ENCODE results near the gene RNF5. TPM values are rescaled to one million over a fixed set of nuclear protein-coding genes. Genes with fewer than 3 reads are reported as not detected.

Gene RNF5
- total and polyA plus RNA-seq, 10 of the 15 experiments (the other 5 are each of a cell fraction or from before 2014, with no cell fraction given) = 31.4 to 114 (median 62.8) TPM

GRCh38 chr6:32167761-32168262, 10.4 kb upstream of the RNF5 start:
- TF ChIP-seq, protein P1, sequence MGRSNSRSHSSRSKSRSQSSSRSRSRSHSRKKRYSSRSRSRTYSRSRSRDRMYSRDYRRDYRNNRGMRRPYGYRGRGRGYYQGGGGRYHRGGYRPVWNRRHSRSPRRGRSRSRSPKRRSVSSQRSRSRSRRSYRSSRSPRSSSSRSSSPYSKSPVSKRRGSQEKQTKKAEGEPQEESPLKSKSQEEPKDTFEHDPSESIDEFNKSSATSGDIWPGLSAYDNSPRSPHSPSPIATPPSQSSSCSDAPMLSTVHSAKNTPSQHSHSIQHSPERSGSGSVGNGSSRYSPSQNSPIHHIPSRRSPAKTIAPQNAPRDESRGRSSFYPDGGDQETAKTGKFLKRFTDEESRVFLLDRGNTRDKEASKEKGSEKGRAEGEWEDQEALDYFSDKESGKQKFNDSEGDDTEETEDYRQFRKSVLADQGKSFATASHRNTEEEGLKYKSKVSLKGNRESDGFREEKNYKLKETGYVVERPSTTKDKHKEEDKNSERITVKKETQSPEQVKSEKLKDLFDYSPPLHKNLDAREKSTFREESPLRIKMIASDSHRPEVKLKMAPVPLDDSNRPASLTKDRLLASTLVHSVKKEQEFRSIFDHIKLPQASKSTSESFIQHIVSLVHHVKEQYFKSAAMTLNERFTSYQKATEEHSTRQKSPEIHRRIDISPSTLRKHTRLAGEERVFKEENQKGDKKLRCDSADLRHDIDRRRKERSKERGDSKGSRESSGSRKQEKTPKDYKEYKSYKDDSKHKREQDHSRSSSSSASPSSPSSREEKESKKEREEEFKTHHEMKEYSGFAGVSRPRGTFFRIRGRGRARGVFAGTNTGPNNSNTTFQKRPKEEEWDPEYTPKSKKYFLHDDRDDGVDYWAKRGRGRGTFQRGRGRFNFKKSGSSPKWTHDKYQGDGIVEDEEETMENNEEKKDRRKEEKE (IDR thresholded peaks at IDR 0.05) = no peak
- TF ChIP-seq TBL1XR1 (IDR thresholded peaks at IDR 0.05; ENCODE audit: low read depth, low read length) (no peak), GATAD2B (conservative IDR thresholded peaks at IDR 0.05; ENCODE audit: low read depth) (no peak), PAX8 (IDR thresholded peaks at IDR 0.05) (no peak), SMAD1 (IDR thresholded peaks at IDR 0.05; ENCODE audit: low read depth, partially characterized antibody) (no peak), LARP7 (IDR thresholded peaks at IDR 0.05) (no peak), HCFC1 (IDR thresholded peaks at IDR 0.05; ENCODE audit: low read length) (no peak), POLR2AphosphoS5 (IDR thresholded peaks at IDR 0.05; ENCODE audit: low read length) (no peak), BMI1 (IDR thresholded peaks at IDR 0.05; ENCODE audit: borderline replicate concordance) (no peak), MTA2 (IDR thresholded peaks at IDR 0.05; ENCODE audit: low read depth) (no peak), POU2F2 (IDR thresholded peaks at IDR 0.05; ENCODE audit: borderline replicate concordance, low read depth, low read length) (no peak), MEF2A (IDR thresholded peaks at IDR 0.05; ENCODE audit: insufficient read depth, low read depth, low read length) (no peak), WRNIP1 (IDR thresholded peaks at IDR 0.05; ENCODE audit: borderline replicate concordance, low read depth, low read length) (no peak), HDAC2 (IDR thresholded peaks at IDR 0.05) (no peak), SMARCA5 (IDR thresholded peaks at IDR 0.05) (no peak), E2F8 (IDR thresholded peaks at IDR 0.05; ENCODE audit: low read depth, partially characterized antibody) (no peak), IKZF2 (IDR thresholded peaks at IDR 0.05) (no peak), RUNX3 (IDR thresholded peaks at IDR 0.05; ENCODE audit: low read length) (no peak), SUPT20H (IDR thresholded peaks at IDR 0.05; ENCODE audit: borderline replicate concordance, control insufficient read depth, low read depth, low read length) (no peak)
- TF ChIP-seq, protein P2, sequence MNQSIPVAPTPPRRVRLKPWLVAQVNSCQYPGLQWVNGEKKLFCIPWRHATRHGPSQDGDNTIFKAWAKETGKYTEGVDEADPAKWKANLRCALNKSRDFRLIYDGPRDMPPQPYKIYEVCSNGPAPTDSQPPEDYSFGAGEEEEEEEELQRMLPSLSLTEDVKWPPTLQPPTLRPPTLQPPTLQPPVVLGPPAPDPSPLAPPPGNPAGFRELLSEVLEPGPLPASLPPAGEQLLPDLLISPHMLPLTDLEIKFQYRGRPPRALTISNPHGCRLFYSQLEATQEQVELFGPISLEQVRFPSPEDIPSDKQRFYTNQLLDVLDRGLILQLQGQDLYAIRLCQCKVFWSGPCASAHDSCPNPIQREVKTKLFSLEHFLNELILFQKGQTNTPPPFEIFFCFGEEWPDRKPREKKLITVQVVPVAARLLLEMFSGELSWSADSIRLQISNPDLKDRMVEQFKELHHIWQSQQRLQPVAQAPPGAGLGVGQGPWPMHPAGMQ (IDR thresholded peaks at IDR 0.05; ENCODE audit: borderline replicate concordance) = no peak
- BruUV-seq (replicated peaks) = no TSS peak
- no peak overlapping the region for H2AFZ ChIP-seq (ENCODE audit: control insufficient read depth, low read depth, low read length)
- ATAC-seq (no peak), FAIRE-seq (no peak), DNase-seq (ENCODE audit: low read depth, low spot score) (no peak)
- H4K20me1 ChIP-seq (ENCODE audit: control insufficient read depth, insufficient read depth) = no peaks in the 10 kb centered on the region; the same call in 1 of the 2 replicates
- in situ Hi-C loops (cut with MboI) = no loop called here
- H3K36me3 ChIP-seq (ENCODE audit: control insufficient read depth in 2 of 2, insufficient read depth in 2 of 2, low read length in 1 of 2) = peaks cover 0 to 3% of the 10 kb centered on the region in 2 experiments; a peak in 1 of 4 replicates
- POLR2A ChIA-PET = no interaction called here
- no peaks in the 10 kb centered on the region for H3K27me3 ChIP-seq (replicated peaks in 1 of 2; ENCODE audit: control insufficient read depth in 2 of 2, insufficient read depth in 2 of 2, low read length in 1 of 2)
- SMC1A ChIA-PET (ENCODE audit: uncharacterized antibody, unreplicated experiment) = no interaction called here
- H3K9me3 ChIP-seq (replicated peaks; ENCODE audit: control insufficient read depth, insufficient read depth, low read length) = no peaks in the 10 kb centered on the region
- no peak overlapping the region for H3K27ac ChIP-seq (ENCODE audit: control insufficient read depth, insufficient read depth)
- RAD21 ChIA-PET (ENCODE audit: unreplicated experiment) = no interaction called here
- intact Hi-C loops (cut with micrococcal nuclease; ENCODE audit: unreplicated experiment) = no loop called here
- H3K79me2 ChIP-seq (ENCODE audit: control insufficient read depth, insufficient read depth, low read length) = no peaks in the 10 kb centered on the region
- H3K4me3 ChIP-seq = no peak overlapping the region
- WGBS (ENCODE audit: insufficient coverage, insufficient replicate concordance, low lambda C conversion rate, missing lambda C conversion rate) = 94% methylated on average over 6 of the region's 6 CpGs
- CTCF ChIA-PET = no interaction called here
- no peaks in the 10 kb centered on the region for H3K4me1 ChIP-seq (ENCODE audit: control insufficient read depth, insufficient read depth, low read length)
- H3K9ac ChIP-seq (ENCODE audit: control insufficient read depth, insufficient read depth, low read length) = no peak overlapping the region
- H3K4me2 ChIP-seq (ENCODE audit: control insufficient read depth, insufficient read depth) = no peak overlapping the region

Measured in GM12878 (cell line).